HG03575 (cell line): Measurements from ENCODE around the gene CD2.

Source experiments
- ATAC-seq: cut with Tn5 transposase; IDR thresholded peaks from one replicate; pipeline ENCODE4 v1.9.1; 2021; ENCODE audit not compliant: unreplicated experiment, insufficient number of reproducible peaks, low FRiP score; ENCODE audit errors: extremely low read depth

Gene CD2

GRCh38 chr1:116726872-116727820, 27.1 kb upstream of the CD2 start:
- ATAC-seq, result no peak

- ATAC-seq, result no peak
Observed at GRCh38 chr1:116731439-116731838, 22.8 kb upstream of the CD2 start.

DNA sequence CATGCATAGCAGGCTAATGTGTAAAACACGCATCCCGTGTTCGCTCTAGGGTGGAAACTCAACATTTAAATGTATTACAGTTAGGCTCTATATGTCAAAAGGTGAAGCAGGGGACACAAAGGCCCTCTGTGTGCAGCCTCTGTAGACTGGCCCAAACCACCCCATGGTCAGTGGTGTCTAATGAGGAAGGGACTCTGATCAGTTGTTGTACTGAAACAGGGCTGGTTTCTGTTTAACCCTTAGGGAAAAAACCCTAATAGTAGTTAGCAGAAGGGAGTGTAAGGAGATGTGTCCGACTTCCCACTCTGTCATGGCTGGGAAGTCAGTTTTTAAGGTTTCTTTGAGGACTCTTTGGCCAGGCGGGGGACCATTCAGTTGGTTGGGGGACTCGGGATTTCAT, 21.5 kb upstream of the CD2 start:
- no peak for ATAC-seq

DNA sequence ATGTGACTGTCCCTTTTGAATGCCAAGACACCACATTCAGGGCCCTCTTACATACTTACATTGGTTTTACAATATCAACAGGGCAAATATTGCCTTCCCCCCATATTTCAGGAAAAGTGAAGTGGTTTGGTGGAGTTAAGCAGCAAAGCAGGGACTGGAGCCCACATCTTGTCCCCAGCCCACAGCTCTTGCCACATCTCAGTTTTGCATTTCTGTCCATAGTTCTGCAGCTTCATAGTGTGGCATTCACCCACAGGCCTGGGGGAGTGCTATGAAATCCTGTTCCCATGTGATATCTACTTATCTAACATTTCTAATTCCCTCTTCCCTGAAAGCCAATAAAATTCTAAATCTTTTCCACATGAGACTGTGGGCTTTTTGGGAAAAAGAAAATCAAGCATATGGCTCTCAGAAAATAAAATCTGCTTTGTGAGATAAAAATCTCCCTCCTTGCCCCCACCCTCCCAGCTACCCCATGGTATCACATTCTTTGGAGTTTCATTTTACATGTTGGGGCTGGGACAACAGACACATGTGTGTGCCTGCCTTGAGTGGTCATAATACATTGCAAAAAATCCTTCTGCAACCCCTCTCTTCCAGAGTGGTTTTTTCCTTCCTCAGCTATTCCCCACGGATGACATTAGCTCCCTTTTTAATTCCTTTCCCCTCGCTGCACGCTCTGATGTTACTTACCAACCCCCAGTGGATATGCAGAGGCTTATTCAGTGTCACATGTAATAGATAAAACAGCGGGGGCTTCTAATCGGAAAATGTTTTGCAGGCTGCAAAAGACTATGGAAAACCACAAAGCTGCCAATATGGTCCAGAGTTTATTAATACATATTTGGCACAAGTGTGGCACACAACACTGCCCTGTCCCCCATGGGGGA, 20.5 kb upstream of the CD2 start:
- ATAC-seq, result no peak

DNA sequence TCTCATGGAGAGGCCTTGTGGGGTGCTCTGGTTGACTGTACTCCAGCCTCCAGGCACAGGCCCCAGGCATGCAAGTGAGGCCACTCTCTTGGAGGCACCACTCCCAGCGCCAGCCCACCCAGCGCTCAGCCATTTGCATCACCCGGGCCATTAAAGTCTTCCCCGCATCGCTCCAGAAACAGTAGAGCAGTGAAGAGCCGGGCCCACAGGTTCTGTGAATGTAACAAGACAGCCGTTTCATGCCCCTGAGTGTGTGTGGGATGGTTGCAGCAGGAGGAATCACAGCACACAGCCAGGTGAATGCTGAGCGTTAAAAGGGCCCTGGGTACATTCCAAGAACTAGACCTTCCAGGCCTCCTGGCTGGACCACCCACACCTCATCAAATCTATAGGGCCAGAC, 19.0 kb upstream of the CD2 start:
- no peak for ATAC-seq

DNA sequence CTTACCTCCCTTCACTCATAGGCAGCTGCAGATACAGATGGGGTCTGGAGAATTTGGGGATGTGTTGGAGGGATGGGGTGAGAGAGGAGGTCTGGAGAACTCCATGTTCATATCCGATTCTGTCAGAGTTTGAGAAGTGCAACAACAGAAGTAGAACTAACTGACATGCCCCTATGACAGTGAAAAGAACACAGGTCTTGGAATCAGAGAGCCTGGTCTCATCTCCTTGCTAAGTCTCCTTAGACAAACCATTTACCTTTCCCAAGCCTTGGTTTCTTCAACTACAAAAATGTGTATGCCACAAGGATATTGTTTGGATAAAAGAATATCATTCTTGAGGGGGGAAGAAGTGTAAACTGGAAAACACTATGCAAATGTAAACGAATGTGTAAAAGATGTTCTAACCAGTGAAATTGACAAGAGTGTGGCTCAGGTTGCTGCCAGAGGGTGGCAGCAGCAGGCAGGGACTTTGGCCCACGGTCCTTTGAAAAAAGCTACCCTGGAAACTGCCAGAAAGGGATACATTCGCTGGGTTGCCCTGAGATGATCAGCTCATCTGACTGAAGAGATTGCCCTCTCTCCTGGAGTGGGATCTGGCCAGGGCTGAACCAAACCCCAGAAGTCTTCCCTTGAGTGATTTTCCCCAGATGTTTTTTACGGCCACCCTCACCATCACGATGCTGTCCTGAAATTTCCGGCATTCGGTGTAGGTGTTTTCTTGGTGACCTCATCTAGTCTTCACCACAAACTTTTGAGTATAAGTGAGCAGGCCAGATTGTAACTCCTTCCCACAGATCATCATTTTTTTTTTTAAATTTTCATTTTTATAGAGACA, 17.0 kb upstream of the CD2 start:
- ATAC-seq, result peak; percentile 26

DNA sequence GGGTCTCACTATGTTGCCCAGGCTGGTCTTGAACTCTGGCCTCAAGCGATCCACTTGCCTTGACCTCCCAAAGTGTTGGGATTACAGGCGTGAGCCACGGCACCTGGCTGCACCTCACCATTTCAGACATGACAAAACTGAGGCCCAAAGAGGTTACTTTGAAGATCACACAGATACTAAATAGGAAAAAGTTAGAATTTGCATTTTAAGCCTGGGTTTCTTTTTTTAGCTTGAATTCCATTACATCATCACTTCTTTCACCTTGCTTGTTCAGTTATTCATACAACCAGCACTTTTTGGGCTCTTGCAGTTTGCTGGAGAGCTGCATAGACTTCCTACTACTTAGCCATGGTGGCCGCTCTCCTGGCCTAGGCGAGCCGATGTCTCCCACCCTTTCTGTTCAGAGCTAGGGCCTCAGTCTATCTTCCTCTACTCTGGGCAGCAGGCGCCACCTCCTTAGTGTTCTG, 16.3 kb upstream of the CD2 start:
- no peak for ATAC-seq

GRCh38 chr1:116738673-116739370, 15.4 kb upstream of the CD2 start:
- ATAC-seq, result peak; percentile 39

- ATAC-seq, result no peak
Observed at GRCh38 chr1:116739371-116740012, 14.7 kb upstream of the CD2 start.

DNA sequence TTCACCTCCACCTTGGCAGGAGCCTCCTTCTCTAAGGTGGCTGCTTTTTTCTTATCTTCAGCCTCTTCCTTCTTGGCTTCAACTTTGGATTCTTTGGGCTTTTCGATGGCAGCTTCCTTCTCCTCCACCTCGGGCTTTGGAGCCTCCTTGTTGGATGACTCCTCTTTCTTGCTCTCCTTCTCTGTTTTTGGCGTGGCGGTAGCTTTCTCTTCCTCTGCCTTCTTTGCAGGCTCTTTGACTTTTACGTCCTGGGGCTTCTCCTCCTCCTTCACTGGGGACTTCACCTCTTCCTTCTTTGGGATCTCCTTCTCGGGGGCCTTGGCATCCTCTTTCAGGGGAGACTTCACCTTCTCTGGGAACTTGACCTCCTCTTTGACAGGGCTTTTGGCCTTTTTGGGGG, 13.9 kb upstream of the CD2 start:
- ATAC-seq, result no peak

DNA sequence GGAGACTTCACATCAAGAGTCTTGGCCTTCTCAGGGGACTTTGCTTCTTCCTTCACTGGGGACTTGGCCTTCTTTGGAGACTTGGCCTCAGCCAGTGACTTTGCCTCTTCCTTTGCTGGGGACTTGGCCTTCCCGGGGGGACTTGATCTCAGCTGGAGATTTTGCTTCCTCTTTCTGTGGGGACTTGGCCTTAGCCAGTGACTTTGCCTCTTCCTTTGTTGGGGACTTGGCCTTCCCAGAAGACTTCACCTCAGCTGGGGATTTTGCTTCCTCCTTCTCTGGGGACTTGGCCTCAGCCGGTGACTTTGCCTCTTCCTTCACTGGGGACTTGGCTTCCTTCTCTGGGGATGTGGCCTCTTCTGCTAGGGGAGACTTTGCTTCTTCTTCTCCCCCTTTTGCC, 13.5 kb upstream of the CD2 start:
- no peak for ATAC-seq

DNA sequence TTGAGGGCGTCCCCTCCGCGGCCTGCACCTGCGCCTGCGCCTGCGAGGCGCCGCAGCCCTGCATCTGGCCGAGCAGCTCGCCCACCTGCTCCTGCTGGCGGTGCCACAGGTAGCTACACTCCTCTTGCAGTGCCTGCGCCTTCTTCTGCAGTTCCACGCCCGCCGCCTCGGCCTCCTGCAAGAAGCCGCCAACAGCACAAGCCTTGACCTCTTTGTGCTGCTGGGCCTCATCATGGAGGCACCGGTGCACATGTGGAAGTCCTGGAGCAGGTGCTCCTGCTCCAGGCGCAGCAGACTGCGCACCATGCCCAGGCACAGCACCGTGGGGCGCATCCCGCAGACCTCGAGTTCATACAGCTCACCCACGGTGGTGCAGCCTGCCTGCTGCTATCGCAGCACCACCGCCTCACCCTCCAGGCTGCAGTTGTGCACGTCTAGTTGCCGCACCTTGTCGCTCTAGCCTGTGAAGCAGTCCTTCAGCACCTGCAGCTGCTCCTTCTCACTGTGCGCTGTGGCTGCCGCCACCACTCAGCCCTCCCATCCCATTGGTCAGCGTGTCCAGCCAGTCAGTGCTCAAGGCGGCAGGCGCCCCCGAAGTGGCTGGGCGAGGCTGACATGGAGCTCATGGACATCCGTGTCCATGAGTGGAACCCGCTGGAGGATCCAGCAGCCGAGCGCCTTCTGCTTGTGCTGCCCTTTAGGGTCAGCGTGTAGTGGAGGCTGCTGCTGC, 12.2 kb upstream of the CD2 start:
- ATAC-seq, result no peak

GRCh38 chr1:116743535-116743934, 10.7 kb upstream of the CD2 start:
- no peak for ATAC-seq

GRCh38 chr1:116748272-116748671, 6.0 kb upstream of the CD2 start:
- ATAC-seq, result no peak

DNA sequence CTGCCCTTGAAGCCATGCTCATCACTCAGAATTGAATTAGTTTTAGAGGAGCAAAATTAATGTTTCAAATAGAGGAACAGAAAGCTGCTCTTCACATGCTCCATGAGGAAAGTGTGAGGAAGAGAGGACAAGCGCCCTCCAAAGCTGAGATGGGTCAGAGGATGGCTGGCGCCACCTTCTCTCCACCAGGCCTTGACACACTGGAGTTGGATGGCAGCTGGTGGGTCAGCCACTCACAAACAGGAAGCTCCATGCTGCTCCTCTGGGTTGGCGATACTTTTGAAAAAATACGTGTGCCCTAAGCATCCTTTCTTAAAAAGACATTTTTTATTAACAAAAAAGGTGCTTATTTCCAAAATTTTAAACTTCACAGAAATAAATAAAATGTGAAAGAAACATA, 3.1 kb upstream of the CD2 start:
- no peak for ATAC-seq

GRCh38 chr1:116751621-116752020, 2.6 kb upstream of the CD2 start:
- ATAC-seq, result no peak

DNA sequence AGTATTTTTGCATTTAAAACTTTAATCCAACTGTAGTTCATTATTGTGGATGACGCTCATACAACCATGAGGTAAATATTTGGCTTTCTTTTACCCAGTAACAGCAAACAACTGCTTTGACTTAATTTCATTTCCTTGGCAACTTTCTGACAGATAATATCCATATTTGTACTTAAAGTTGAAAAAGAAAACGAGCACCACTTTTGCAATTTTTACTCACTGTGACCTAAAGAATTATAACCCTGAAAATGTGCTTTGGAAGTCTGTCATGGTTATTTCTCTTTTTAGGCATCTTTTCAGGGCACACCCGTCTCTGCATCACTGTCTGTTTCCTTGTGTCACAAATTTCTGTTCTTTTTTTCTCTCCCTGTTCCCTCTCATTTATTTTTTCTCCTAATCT, 918 bp upstream of the CD2 start:
- ATAC-seq, result no peak
